ENCODE results near the gene ADGRG6. TPM values are rescaled to one million over a fixed set of nuclear protein-coding genes. Genes with fewer than 3 reads are reported as not detected.

ADGRG6 gene
- total RNA-seq, 1 experiment from 2014 or later = 5.3 TPM

DNA sequence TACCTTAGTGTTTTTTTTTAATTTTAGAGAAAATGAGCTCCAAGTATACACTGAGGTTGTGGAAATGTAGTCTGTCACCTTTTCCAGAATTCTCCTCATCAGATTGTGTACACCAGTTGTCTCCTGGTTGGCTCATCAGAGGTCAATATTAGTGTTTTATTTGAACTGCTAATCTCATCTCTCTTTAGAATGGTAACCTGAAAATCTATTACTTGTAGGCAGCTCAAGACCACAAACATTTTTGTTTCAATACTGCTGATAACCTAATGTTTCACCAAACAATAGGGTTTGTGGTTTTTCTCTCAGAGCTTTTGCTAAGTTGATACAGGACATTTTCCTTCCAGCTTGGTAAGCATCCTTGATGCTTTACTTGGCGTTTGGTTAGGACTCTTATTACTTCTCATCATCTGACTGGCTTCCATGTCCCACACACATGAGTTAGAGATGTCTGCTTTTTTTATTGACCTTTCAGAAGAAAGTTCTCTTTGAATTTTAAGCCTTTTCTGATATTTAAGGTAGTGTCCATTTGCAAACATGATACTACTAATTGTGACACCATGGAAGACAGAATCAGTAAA is 15.1 kb downstream of the ADGRG6 start:
- TF ChIP-seq, protein P1, sequence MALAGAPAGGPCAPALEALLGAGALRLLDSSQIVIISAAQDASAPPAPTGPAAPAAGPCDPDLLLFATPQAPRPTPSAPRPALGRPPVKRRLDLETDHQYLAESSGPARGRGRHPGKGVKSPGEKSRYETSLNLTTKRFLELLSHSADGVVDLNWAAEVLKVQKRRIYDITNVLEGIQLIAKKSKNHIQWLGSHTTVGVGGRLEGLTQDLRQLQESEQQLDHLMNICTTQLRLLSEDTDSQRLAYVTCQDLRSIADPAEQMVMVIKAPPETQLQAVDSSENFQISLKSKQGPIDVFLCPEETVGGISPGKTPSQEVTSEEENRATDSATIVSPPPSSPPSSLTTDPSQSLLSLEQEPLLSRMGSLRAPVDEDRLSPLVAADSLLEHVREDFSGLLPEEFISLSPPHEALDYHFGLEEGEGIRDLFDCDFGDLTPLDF (CRISPR knock-in tag; IDR thresholded peaks at IDR 0.05) = no peak
- TF ChIP-seq, protein P2, sequence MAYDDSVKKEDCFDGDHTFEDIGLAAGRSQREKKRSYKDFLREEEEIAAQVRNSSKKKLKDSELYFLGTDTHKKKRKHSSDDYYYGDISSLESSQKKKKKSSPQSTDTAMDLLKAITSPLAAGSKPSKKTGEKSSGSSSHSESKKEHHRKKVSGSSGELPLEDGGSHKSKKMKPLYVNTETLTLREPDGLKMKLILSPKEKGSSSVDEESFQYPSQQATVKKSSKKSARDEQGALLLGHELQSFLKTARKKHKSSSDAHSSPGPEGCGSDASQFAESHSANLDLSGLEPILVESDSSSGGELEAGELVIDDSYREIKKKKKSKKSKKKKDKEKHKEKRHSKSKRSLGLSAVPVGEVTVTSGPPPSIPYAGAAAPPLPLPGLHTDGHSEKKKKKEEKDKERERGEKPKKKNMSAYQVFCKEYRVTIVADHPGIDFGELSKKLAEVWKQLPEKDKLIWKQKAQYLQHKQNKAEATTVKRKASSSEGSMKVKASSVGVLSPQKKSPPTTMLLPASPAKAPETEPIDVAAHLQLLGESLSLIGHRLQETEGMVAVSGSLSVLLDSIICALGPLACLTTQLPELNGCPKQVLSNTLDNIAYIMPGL (CRISPR knock-in tag; IDR thresholded peaks at IDR 0.05) = no peak
- TF ChIP-seq ZNF671 (CRISPR knock-in tag; IDR thresholded peaks at IDR 0.05) (no peak), TEAD4 (CRISPR knock-in tag; IDR thresholded peaks at IDR 0.05) (no peak), ZNF232 (CRISPR knock-in tag; IDR thresholded peaks at IDR 0.05) (no peak)
- Mint-ChIP-seq H3K27ac (no peak overlapping the region), H3K27me3 (ENCODE audit: low read depth) (no peaks in the 10 kb centered on the region), H3K36me3 (no peaks in the 10 kb centered on the region), H3K9me3 (no peaks in the 10 kb centered on the region), H3K4me3 (no peak overlapping the region), H3K4me1 (peaks cover 9% of the 10 kb centered on the region)
- ChIA-PET POLR2A (no interaction called here), CTCF (interaction anchor here (1.2 kb wide), 1 partner anchor 15 kb away, joined by 3 read pairs; the partner anchor contains the start of gene ADGRG6)
- DNase-seq (ENCODE audit: low spot score) (no peak), ATAC-seq (no peak)

DNA sequence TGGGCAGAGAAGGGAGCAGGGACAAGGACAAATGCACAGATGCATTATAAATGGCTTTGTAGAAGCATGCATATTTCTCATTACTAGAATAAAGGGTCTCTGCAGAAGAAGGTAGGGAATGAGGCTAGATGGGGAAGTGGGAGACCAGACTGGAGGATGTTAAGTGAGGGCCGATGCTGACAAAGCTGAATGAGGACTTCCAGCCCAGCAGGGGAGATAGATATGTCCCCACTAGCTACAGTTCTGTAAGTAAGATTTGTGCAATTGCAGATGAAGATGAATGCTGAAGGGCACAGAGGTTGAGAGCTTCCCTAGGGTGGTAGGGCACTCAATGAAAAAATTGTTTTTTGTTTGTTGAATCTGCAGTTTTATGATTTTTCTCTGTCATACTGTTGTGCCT is 16.9 kb downstream of the ADGRG6 start:
- Mint-ChIP-seq H3K9me3 (no peaks in the 10 kb centered on the region), H3K36me3 (no peaks in the 10 kb centered on the region), H3K27me3 (ENCODE audit: low read depth) (no peaks in the 10 kb centered on the region), H3K4me1 (peaks cover 23% of the 10 kb centered on the region), H3K27ac (no peak overlapping the region), H3K4me3 (no peak overlapping the region)
- POLR2A ChIA-PET = interaction anchor here (0.7 kb wide), 1 partner anchor 62 kb away, joined by 3 read pairs; no protein-coding TSS in a partner anchor
- TF ChIP-seq, protein P3, sequence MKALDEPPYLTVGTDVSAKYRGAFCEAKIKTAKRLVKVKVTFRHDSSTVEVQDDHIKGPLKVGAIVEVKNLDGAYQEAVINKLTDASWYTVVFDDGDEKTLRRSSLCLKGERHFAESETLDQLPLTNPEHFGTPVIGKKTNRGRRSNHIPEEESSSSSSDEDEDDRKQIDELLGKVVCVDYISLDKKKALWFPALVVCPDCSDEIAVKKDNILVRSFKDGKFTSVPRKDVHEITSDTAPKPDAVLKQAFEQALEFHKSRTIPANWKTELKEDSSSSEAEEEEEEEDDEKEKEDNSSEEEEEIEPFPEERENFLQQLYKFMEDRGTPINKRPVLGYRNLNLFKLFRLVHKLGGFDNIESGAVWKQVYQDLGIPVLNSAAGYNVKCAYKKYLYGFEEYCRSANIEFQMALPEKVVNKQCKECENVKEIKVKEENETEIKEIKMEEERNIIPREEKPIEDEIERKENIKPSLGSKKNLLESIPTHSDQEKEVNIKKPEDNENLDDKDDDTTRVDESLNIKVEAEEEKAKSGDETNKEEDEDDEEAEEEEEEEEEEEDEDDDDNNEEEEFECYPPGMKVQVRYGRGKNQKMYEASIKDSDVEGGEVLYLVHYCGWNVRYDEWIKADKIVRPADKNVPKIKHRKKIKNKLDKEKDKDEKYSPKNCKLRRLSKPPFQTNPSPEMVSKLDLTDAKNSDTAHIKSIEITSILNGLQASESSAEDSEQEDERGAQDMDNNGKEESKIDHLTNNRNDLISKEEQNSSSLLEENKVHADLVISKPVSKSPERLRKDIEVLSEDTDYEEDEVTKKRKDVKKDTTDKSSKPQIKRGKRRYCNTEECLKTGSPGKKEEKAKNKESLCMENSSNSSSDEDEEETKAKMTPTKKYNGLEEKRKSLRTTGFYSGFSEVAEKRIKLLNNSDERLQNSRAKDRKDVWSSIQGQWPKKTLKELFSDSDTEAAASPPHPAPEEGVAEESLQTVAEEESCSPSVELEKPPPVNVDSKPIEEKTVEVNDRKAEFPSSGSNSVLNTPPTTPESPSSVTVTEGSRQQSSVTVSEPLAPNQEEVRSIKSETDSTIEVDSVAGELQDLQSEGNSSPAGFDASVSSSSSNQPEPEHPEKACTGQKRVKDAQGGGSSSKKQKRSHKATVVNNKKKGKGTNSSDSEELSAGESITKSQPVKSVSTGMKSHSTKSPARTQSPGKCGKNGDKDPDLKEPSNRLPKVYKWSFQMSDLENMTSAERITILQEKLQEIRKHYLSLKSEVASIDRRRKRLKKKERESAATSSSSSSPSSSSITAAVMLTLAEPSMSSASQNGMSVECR (CRISPR knock-in tag; IDR thresholded peaks at IDR 0.05; ENCODE audit: borderline replicate concordance) = no peak
- TF ChIP-seq ZNF219 (CRISPR knock-in tag; IDR thresholded peaks at IDR 0.05; ENCODE audit: borderline replicate concordance) = no peak
- TF ChIP-seq, protein P4, sequence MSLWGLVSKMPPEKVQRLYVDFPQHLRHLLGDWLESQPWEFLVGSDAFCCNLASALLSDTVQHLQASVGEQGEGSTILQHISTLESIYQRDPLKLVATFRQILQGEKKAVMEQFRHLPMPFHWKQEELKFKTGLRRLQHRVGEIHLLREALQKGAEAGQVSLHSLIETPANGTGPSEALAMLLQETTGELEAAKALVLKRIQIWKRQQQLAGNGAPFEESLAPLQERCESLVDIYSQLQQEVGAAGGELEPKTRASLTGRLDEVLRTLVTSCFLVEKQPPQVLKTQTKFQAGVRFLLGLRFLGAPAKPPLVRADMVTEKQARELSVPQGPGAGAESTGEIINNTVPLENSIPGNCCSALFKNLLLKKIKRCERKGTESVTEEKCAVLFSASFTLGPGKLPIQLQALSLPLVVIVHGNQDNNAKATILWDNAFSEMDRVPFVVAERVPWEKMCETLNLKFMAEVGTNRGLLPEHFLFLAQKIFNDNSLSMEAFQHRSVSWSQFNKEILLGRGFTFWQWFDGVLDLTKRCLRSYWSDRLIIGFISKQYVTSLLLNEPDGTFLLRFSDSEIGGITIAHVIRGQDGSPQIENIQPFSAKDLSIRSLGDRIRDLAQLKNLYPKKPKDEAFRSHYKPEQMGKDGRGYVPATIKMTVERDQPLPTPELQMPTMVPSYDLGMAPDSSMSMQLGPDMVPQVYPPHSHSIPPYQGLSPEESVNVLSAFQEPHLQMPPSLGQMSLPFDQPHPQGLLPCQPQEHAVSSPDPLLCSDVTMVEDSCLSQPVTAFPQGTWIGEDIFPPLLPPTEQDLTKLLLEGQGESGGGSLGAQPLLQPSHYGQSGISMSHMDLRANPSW (CRISPR knock-in tag; conservative IDR thresholded peaks at IDR 0.05; ENCODE audit: low read depth) = no peak
- CTCF ChIA-PET = no interaction called here
- DNase-seq (ENCODE audit: low spot score) (no peak), ATAC-seq (no peak)

DNA sequence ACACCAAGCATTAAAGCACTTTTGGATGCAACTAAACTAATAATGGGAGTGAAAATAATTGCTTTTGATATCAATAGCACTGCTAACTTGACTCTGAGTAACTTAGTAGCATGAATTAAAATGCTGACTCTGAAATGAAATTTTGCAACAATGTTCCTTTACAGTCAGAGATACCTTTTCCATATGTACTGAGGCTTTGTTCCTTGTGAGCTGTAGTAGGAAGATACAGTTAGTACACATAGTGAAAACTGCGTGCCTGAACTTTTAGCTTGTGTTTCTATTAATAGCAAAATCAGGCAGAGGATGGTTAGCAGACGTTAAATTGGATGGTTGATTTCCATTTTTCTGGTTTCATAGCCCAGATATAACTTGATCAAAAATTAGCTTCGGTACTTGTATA is 18.6 kb downstream of the ADGRG6 start:
- H3K4me3 Mint-ChIP-seq = no peak overlapping the region
- peaks cover 39% of the 10 kb centered on the region for H3K4me1 Mint-ChIP-seq
- DNase-seq (ENCODE audit: low spot score) = no peak
- no peaks in the 10 kb centered on the region for H3K36me3 Mint-ChIP-seq
- H3K27ac Mint-ChIP-seq = no peak overlapping the region
- H3K27me3 Mint-ChIP-seq (ENCODE audit: low read depth) = no peaks in the 10 kb centered on the region
- no peaks in the 10 kb centered on the region for H3K9me3 Mint-ChIP-seq
- no peak for ATAC-seq
- CTCF ChIA-PET = no interaction called here
- POLR2A ChIA-PET = no interaction called here
- no peak for TF ChIP-seq SMAD4 (CRISPR knock-in tag; IDR thresholded peaks at IDR 0.05)
- TF ChIP-seq NR2C2 (CRISPR knock-in tag; IDR thresholded peaks at IDR 0.05) = no peak
- TF ChIP-seq, protein P5, sequence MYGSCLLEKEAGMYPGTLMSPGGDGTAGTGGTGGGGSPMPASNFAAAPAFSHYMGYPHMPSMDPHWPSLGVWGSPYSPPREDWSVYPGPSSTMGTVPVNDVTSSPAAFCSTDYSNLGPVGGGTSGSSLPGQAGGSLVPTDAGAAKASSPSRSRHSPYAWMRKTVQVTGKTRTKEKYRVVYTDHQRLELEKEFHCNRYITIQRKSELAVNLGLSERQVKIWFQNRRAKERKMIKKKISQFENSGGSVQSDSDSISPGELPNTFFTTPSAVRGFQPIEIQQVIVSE (CRISPR knock-in tag; IDR thresholded peaks at IDR 0.05; ENCODE audit: borderline replicate concordance) = no peak
- no peak for TF ChIP-seq MXD4 (CRISPR knock-in tag; IDR thresholded peaks at IDR 0.05; ENCODE audit: borderline replicate concordance)
- no peak for TF ChIP-seq ZBTB21 (CRISPR knock-in tag; IDR thresholded peaks at IDR 0.05; ENCODE audit: borderline replicate concordance)
- TF ChIP-seq ZNF263 (CRISPR knock-in tag; IDR thresholded peaks at IDR 0.05; ENCODE audit: low read depth) = no peak
- no peak for TF ChIP-seq ESRRA (CRISPR knock-in tag; IDR thresholded peaks at IDR 0.05; ENCODE audit: borderline replicate concordance)
- TF ChIP-seq, protein P6, sequence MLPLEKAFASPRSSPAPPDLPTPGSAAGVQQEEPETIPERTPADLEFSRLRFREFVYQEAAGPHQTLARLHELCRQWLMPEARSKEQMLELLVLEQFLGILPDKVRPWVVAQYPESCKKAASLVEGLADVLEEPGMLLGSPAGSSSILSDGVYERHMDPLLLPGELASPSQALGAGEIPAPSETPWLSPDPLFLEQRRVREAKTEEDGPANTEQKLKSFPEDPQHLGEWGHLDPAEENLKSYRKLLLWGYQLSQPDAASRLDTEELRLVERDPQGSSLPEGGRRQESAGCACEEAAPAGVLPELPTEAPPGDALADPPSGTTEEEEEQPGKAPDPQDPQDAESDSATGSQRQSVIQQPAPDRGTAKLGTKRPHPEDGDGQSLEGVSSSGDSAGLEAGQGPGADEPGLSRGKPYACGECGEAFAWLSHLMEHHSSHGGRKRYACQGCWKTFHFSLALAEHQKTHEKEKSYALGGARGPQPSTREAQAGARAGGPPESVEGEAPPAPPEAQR (CRISPR knock-in tag; IDR thresholded peaks at IDR 0.05) = no peak
- TF ChIP-seq, protein P7, sequence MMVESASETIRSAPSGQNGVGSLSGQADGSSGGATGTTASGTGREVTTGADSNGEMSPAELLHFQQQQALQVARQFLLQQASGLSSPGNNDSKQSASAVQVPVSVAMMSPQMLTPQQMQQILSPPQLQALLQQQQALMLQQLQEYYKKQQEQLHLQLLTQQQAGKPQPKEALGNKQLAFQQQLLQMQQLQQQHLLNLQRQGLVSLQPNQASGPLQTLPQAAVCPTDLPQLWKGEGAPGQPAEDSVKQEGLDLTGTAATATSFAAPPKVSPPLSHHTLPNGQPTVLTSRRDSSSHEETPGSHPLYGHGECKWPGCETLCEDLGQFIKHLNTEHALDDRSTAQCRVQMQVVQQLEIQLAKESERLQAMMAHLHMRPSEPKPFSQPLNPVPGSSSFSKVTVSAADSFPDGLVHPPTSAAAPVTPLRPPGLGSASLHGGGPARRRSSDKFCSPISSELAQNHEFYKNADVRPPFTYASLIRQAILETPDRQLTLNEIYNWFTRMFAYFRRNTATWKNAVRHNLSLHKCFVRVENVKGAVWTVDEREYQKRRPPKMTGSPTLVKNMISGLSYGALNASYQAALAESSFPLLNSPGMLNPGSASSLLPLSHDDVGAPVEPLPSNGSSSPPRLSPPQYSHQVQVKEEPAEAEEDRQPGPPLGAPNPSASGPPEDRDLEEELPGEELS (CRISPR knock-in tag; IDR thresholded peaks at IDR 0.05) = no peak
